Measurements from ENCODE around the gene TCF25.
"Not testable (repeated sequence)": the region's sequence is repeated elsewhere in the genome, so short reads cannot be mapped to it uniquely, and the experiment has no call there.

Gene TCF25

GRCh38 chr16:89903908-89904515, 30.6 kb downstream of the TCF25 start:
- in situ Hi-C loops (cut with HindIII; ENCODE audit: low sequenced_read_pairs): no loop called here

- in situ Hi-C loops (cut with HindIII; ENCODE audit: low sequenced_read_pairs): no loop called here
Measured at GRCh38 chr16:89904606-89905510, 31.5 kb downstream of the TCF25 start.

- in situ Hi-C loops (cut with HindIII; ENCODE audit: low sequenced_read_pairs): no loop called here
Measured at GRCh38 chr16:89905511-89906139, 32.2 kb downstream of the TCF25 start.

GRCh38 chr16:89906140-89907025, 33.0 kb downstream of the TCF25 start:
- in situ Hi-C loops (cut with HindIII; ENCODE audit: low sequenced_read_pairs): no loop called here

- in situ Hi-C loops (cut with HindIII; ENCODE audit: low sequenced_read_pairs): no loop called here
Measured at GRCh38 chr16:89907055-89907814, 33.8 kb downstream of the TCF25 start.

GRCh38 chr16:89908236-89908635, 34.8 kb downstream of the TCF25 start:
- in situ Hi-C loops (cut with HindIII; ENCODE audit: low sequenced_read_pairs): no loop called here

- in situ Hi-C loops (cut with HindIII; ENCODE audit: low sequenced_read_pairs): no loop called here
Measured at GRCh38 chr16:89909777-89910716, 36.7 kb downstream of the TCF25 start.

- in situ Hi-C loops (cut with HindIII; ENCODE audit: low sequenced_read_pairs): no loop called here
Measured at GRCh38 chr16:89910717-89911354, 37.4 kb downstream of the TCF25 start.

- in situ Hi-C loops (cut with HindIII; ENCODE audit: low sequenced_read_pairs): no loop called here
Measured at GRCh38 chr16:89911375-89911774, 38.0 kb downstream of the TCF25 start.

GRCh38 chr16:89912143-89912542, 38.8 kb downstream of the TCF25 start:
- in situ Hi-C loops (cut with HindIII; ENCODE audit: low sequenced_read_pairs): no loop called here

GRCh38 chr16:89912627-89913026, 39.2 kb downstream of the TCF25 start:
- in situ Hi-C loops (cut with HindIII; ENCODE audit: low sequenced_read_pairs): no loop called here

GRCh38 chr16:89913408-89914387, 40.3 kb downstream of the TCF25 start:
- in situ Hi-C loops (cut with HindIII; ENCODE audit: low sequenced_read_pairs): no loop called here

GRCh38 chr16:89914642-89915285, 41.4 kb downstream of the TCF25 start:
- in situ Hi-C loops (cut with HindIII; ENCODE audit: low sequenced_read_pairs): not testable (repeated sequence)

GRCh38 chr16:89915303-89916232, 42.2 kb downstream of the TCF25 start:
- in situ Hi-C loops (cut with HindIII; ENCODE audit: low sequenced_read_pairs): no loop called here

- in situ Hi-C loops (cut with HindIII; ENCODE audit: low sequenced_read_pairs): no loop called here
Measured at GRCh38 chr16:89917773-89918452, 44.5 kb downstream of the TCF25 start.

Measured in DLD1 (cell line).